AG04449 (cell line): ENCODE results near the gene CDK6.

ENCODE experiments used
- CTCF ChIA-PET: fragments of 350-600 bp; formaldehyde crosslinking; extraction: SDS; loops from one replicate; lab custom pipeline; 2021; ENCODE audit warnings: antibody characterized with exemption; lab: Yijun Ruan, JAX
- POLR2A ChIA-PET: fragments of 400-600, 350-600 bp; formaldehyde crosslinking; extraction: SDS; loops from one replicate; lab custom pipeline; 2020; ENCODE audit warnings: antibody characterized with exemption, inconsistent platforms; lab: Yijun Ruan, JAX
- DNase-seq: peaks from one replicate; pipeline ENCODE4 v3.0.0-alpha.2; 2010; ENCODE audit warnings: low read depth, low spot score
- H3K4me3 ChIP-seq: 2 replicates; pipeline ENCODE4 v1.5.1; 2011; ENCODE audit warnings: low read depth, mild to moderate bottlenecking, control low read depth, low read length
- TF ChIP-seq, protein P1 (sequence below): IDR thresholded peaks from one replicate; pipeline ENCODE4 v1.5.1; 2011; ENCODE audit warnings: mild to moderate bottlenecking, moderate library complexity, low read length, control low read depth, inconsistent platforms; ENCODE audit not compliant: insufficient read depth; ENCODE audit errors: missing control alignments

The CDK6 gene

GRCh38 chr7:92782236-92782635 is 54.1 kb downstream of the CDK6 start:
- TF ChIP-seq, protein P1, sequence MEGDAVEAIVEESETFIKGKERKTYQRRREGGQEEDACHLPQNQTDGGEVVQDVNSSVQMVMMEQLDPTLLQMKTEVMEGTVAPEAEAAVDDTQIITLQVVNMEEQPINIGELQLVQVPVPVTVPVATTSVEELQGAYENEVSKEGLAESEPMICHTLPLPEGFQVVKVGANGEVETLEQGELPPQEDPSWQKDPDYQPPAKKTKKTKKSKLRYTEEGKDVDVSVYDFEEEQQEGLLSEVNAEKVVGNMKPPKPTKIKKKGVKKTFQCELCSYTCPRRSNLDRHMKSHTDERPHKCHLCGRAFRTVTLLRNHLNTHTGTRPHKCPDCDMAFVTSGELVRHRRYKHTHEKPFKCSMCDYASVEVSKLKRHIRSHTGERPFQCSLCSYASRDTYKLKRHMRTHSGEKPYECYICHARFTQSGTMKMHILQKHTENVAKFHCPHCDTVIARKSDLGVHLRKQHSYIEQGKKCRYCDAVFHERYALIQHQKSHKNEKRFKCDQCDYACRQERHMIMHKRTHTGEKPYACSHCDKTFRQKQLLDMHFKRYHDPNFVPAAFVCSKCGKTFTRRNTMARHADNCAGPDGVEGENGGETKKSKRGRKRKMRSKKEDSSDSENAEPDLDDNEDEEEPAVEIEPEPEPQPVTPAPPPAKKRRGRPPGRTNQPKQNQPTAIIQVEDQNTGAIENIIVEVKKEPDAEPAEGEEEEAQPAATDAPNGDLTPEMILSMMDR = no peak
- CTCF ChIA-PET = interaction anchor here (2.9 kb wide), 1 partner anchor 17 kb away, joined by 6 read pairs; no protein-coding TSS in a partner anchor
- H3K4me3 ChIP-seq = no peak overlapping the region
- DNase-seq = no peak
- POLR2A ChIA-PET = no interaction called here

GRCh38 chr7:92781117-92781720 is 55.2 kb downstream of the CDK6 start:
- no peak for DNase-seq
- TF ChIP-seq, protein P1 = no peak
- POLR2A ChIA-PET = no interaction called here
- no peak overlapping the region for H3K4me3 ChIP-seq
- CTCF ChIA-PET = interaction anchor here (0.6 to 2.9 kb wide), 3 partner anchors 12 to 37 kb away, joined by 3 to 6 read pairs (median 4); no protein-coding TSS in a partner anchor

GRCh38 chr7:92778972-92779371 is 57.4 kb downstream of the CDK6 start:
- POLR2A ChIA-PET = no interaction called here
- TF ChIP-seq, protein P1 = no peak
- CTCF ChIA-PET = no interaction called here
- DNase-seq = peak; percentile 55
- no peak overlapping the region for H3K4me3 ChIP-seq

DNA sequence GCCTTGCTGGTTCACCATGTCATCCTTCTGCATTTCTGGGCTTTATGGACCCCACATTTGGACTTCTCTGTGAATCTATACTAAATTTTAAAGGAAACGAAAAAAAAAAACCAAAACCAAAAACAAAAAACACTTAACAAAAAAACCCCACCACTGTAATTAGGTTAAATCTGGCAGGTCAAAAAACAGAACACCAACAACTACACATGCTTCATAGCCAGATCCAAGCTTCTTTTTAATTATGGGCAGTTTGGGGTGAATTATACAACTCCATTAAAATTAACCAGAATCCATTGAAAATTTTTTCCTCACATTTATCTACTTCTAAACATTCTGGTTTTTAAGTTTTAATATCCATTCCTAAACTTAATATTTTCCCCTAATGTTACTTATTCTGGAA is 58.4 kb downstream of the CDK6 start:
- ChIA-PET POLR2A (no interaction called here), CTCF (no interaction called here)
- TF ChIP-seq, protein P1 = no peak

GRCh38 chr7:92773808-92774207 is 62.6 kb downstream of the CDK6 start:
- POLR2A ChIA-PET = no interaction called here
- no peak for DNase-seq
- TF ChIP-seq, protein P1 = no peak
- CTCF ChIA-PET = interaction anchor here (1.1 to 1.2 kb wide), 3 partner anchors 10 to 18 kb away, joined by 3 to 4 read pairs (median 3); no protein-coding TSS in a partner anchor
- H3K4me3 ChIP-seq = no peak overlapping the region

More for the DNA sequence above, 58.4 kb downstream of the CDK6 start:
- no peak for DNase-seq
- H3K4me3 ChIP-seq = no peak overlapping the region

- CTCF ChIA-PET = interaction anchor here (1.5 kb wide), 1 partner anchor 62 kb away, joined by 3 read pairs; no protein-coding TSS in a partner anchor
- TF ChIP-seq, protein P1 = no peak
- POLR2A ChIA-PET = no interaction called here
Measured at GRCh38 chr7:92769844-92770243, 66.5 kb downstream of the CDK6 start.

More at GRCh38 chr7:92769844-92770243, 66.5 kb downstream of the CDK6 start:
- H3K4me3 ChIP-seq = no peak overlapping the region
- DNase-seq = no peak
